Activated T-helper 2 cell treated with anti-CD3 and anti-CD28 coated beads, Interferon-gamma antibody, Interleukin-2, Interleukin-4, amounts not matched to agents 10 μg/mL and 5 μg/mL and 100 μg/mL, durations not matched to agents 14 hours and 24 hours and 36 hours (primary cell): ENCODE measurements around the gene SHFL. TPM values are rescaled to one million over a fixed set of nuclear protein-coding genes. Genes with fewer than 3 reads are reported as not detected.

Experiments used
- DNase-seq: peaks from one replicate; pipeline ENCODE4 v3.0.0; 2021; ENCODE audit warnings: low spot score
- H3K27ac Mint-ChIP-seq: one replicate; pipeline ENCODE4 v1.8.0; 2021; ENCODE audit warnings: mixed read lengths
- H3K27me3 Mint-ChIP-seq: one replicate; pipeline ENCODE4 v1.8.0; 2021; ENCODE audit warnings: low read depth, mixed read lengths
- H3K36me3 Mint-ChIP-seq: one replicate; pipeline ENCODE4 v1.8.0; 2021; ENCODE audit warnings: low read depth, mixed read lengths
- H3K4me1 Mint-ChIP-seq: one replicate; pipeline ENCODE4 v1.8.0; 2021; ENCODE audit warnings: low read depth, mixed read lengths
- H3K4me3 Mint-ChIP-seq: one replicate; pipeline ENCODE4 v1.8.0; 2021; ENCODE audit warnings: low read depth, mild to moderate bottlenecking, moderate library complexity, mixed read lengths
- H3K9me3 Mint-ChIP-seq: one replicate; pipeline ENCODE4 v1.8.0; 2021; ENCODE audit warnings: mixed read lengths
- intact Hi-C: fragments of 100-400 bp; cut with micrococcal nuclease; formaldehyde crosslinking; loops from one replicate; pipeline ENCODE4 v1.15.1; 2023
- total RNA-seq: library from RNA; stranded (reverse); gene quantifications from 2 replicates; pipeline ENCODE4 v1.2.3, GENCODE V29; 2022

Gene SHFL
- total RNA-seq, 1 donor from 2014 or later = 56.1 TPM

DNA sequence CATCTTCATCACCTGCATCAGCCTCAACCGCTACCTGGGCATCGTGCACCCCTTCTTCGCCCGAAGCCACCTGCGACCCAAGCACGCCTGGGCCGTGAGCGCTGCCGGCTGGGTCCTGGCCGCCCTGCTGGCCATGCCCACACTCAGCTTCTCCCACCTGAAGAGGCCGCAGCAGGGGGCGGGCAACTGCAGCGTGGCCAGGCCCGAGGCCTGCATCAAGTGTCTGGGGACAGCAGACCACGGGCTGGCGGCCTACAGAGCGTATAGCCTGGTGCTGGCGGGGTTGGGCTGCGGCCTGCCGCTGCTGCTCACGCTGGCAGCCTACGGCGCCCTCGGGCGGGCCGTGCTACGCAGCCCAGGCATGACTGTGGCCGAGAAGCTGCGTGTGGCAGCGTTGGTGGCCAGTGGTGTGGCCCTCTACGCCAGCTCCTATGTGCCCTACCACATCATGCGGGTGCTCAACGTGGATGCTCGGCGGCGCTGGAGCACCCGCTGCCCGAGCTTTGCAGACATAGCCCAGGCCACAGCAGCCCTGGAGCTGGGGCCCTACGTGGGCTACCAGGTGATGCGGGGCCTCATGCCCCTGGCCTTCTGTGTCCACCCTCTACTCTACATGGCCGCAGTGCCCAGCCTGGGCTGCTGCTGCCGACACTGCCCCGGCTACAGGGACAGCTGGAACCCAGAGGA lies 28.0 kb downstream of the SHFL start:
- Mint-ChIP-seq H3K9me3 (no peaks in the 10 kb centered on the region), H3K27ac (no peak overlapping the region), H3K27me3 (no peaks in the 10 kb centered on the region), H3K36me3 (peaks cover 79% of the 10 kb centered on the region), H3K4me3 (no peak overlapping the region), H3K4me1 (peaks cover 29% of the 10 kb centered on the region)
- intact Hi-C loops = loop anchor here (2.0 to 5.0 kb wide), 3 partner anchors 15 to 182 kb away; no protein-coding TSS in a partner anchor
- no peak for DNase-seq

- H3K4me3 Mint-ChIP-seq = no peak overlapping the region
- DNase-seq = no peak
- H3K36me3 Mint-ChIP-seq = peaks cover 76% of the 10 kb centered on the region
- H3K27ac Mint-ChIP-seq = no peak overlapping the region
- intact Hi-C loops = loop anchor here (5.0 kb wide), 1 partner anchor 183 kb away; no protein-coding TSS in a partner anchor
- H3K27me3 Mint-ChIP-seq = no peaks in the 10 kb centered on the region
- no peaks in the 10 kb centered on the region for H3K9me3 Mint-ChIP-seq
- H3K4me1 Mint-ChIP-seq = peaks cover 29% of the 10 kb centered on the region
Measured at GRCh38 chr19:10114651-10115391, 28.7 kb downstream of the SHFL start.

- intact Hi-C loops = no loop called here
- no peak overlapping the region for H3K27ac Mint-ChIP-seq
- peaks cover 27% of the 10 kb centered on the region for H3K4me1 Mint-ChIP-seq
- H3K36me3 Mint-ChIP-seq = peaks cover 69% of the 10 kb centered on the region
- no peaks in the 10 kb centered on the region for H3K27me3 Mint-ChIP-seq
- H3K4me3 Mint-ChIP-seq = no peak overlapping the region
- no peak for DNase-seq
- no peaks in the 10 kb centered on the region for H3K9me3 Mint-ChIP-seq
Measured at GRCh38 chr19:10115392-10116084, 29.4 kb downstream of the SHFL start.

DNA sequence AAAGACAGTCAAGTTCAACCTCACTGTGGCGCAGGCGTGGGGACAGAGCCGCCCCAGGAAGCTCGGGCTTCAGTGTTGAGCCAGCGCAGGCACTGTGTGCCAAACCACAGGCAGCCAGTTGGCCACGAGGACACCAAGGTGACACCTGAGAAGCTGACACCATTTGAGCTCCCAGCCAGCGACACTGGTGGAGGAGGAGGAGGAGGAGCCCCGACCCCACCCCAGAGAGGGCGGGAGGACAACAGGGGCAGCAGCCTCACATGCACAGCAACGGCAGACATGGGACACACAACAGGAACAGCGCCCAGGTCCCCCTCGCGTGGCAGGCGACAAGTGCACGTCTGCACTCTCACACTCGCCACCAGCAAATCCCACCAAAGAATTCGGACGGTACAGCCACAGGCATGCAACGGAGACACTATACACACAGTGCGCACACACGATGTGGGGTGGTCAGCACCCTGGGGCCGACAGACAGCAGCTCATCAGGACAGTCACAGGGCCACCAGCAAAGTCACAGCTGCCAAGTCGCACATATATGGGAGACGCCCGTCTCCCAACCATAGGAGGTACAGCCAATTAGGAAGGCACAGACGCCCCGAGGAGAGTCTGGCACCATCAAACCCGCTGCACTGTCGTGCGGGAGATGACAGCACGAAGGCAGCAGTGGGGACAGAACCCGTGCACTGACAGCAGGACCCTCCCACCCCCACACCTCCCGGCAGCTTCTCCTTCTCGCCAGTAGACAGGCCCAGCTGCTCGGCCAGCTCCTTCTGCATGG lies 30.2 kb downstream of the SHFL start:
- H3K36me3 Mint-ChIP-seq = peaks cover 63% of the 10 kb centered on the region

GRCh38 chr19:10116866-10117616 lies 30.9 kb downstream of the SHFL start:
- H3K4me3 Mint-ChIP-seq = peak overlapping the region; percentile 26
- DNase-seq = no peak
- H3K36me3 Mint-ChIP-seq = peaks cover 57% of the 10 kb centered on the region
- no peaks in the 10 kb centered on the region for H3K27me3 Mint-ChIP-seq
- H3K9me3 Mint-ChIP-seq = no peaks in the 10 kb centered on the region
- intact Hi-C loops = no loop called here
- H3K27ac Mint-ChIP-seq = no peak overlapping the region
- peaks cover 18% of the 10 kb centered on the region for H3K4me1 Mint-ChIP-seq

More for the DNA sequence above, 30.2 kb downstream of the SHFL start:
- Mint-ChIP-seq H3K9me3 (no peaks in the 10 kb centered on the region), H3K27ac (no peak overlapping the region), H3K4me1 (peaks cover 23% of the 10 kb centered on the region), H3K27me3 (no peaks in the 10 kb centered on the region), H3K4me3 (peak overlapping the region; percentile 52)
- DNase-seq = no peak
- intact Hi-C loops = no loop called here

DNA sequence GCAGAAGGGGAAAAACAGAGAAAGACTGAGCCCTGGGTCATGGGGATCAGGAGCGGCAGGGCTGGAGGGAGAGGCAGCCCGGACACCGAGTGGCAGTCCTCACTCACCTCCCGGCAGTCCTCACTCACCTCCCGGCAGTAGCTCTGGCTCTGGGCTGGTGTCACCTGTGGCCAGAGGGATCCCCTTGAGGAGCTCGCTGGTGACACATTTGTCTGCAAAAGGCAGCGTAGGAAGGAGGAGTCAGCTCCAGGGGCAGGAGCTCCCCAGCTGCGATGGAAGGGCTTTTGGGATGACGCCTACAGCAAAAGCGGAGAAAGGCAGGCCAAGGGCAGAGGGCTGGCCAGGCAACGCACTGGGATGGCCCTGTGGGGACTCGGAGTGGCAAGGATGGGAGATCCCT lies 32.8 kb downstream of the SHFL start:
- Mint-ChIP-seq H3K27ac (peak overlapping the region; percentile 79), H3K4me1 (peaks cover 6% of the 10 kb centered on the region), H3K36me3 (peaks cover 44% of the 10 kb centered on the region), H3K27me3 (no peaks in the 10 kb centered on the region), H3K4me3 (peak overlapping the region; percentile 96), H3K9me3 (no peaks in the 10 kb centered on the region)
- DNase-seq = no peak
- intact Hi-C loops = no loop called here

DNA sequence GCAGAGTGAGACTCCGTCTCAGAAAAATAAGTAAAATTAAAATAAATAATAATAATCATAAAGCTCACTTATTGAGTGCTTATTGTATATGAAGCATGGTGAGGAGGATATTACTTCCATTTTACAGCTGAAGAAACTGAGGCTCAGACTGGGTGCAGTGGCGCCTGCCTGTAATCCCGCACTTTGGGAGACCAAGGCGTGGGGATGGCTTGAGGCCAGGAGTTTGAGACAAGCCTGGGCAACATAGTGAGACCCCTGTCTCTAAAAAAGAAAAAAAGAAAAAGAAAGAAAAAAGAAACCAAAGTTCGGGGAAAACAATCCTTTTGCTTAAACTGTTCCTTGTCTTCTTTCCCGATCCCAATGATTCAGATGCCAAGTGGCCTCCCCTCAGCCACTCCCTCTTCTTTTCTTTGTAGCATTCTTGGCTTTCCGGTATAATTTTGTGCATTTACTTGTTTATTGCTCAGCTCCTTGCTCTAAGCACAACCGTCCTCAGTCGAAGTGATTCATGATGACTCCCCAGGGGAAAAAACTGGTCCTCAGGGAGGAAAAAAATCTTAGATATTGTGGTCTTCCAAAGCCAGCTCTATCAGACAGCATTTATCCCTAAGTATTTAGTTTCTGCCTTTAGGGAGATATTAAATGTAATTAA lies 34.5 kb downstream of the SHFL start:
- Mint-ChIP-seq H3K27ac (no peak overlapping the region), H3K4me1 (peaks cover 6% of the 10 kb centered on the region), H3K36me3 (peaks cover 35% of the 10 kb centered on the region), H3K4me3 (peak overlapping the region; percentile 26), H3K9me3 (no peaks in the 10 kb centered on the region), H3K27me3 (no peaks in the 10 kb centered on the region)
- DNase-seq = no peak
- intact Hi-C loops = no loop called here

GRCh38 chr19:10122045-10122444 lies 35.9 kb downstream of the SHFL start:
- no peaks in the 10 kb centered on the region for H3K27me3 Mint-ChIP-seq
- H3K27ac Mint-ChIP-seq = no peak overlapping the region
- intact Hi-C loops = no loop called here
- H3K36me3 Mint-ChIP-seq = peaks cover 23% of the 10 kb centered on the region
- H3K4me3 Mint-ChIP-seq = no peak overlapping the region
- H3K4me1 Mint-ChIP-seq = peaks cover 6% of the 10 kb centered on the region
- H3K9me3 Mint-ChIP-seq = no peaks in the 10 kb centered on the region
- no peak for DNase-seq

DNA sequence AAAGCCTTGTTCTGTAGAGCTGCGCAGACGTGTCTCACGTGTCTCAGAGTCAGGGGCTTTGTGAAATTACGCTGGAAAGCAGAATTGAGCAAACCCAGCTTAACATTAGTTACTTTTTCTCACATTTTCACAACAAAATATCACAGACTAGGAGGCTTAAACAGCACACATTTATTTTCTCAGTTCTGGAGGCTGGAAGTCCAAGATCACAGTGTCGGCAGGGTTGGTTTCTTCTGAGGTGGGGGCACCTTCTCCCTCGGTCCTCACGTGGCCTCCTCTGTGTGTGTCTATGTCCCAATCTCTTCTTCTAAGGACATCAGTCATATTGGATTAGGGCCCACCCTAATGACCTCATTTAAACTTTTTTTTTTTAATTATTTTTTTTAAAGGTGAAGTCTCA lies 38.3 kb downstream of the SHFL start:
- Mint-ChIP-seq H3K27ac (no peak overlapping the region), H3K9me3 (no peaks in the 10 kb centered on the region), H3K4me1 (peaks cover 2% of the 10 kb centered on the region), H3K27me3 (no peaks in the 10 kb centered on the region), H3K4me3 (no peak overlapping the region), H3K36me3 (peaks cover 15% of the 10 kb centered on the region)
- intact Hi-C loops = no loop called here
- no peak for DNase-seq

GRCh38 chr19:10126213-10126639 lies 40.1 kb downstream of the SHFL start:
- Mint-ChIP-seq H3K4me3 (no peak overlapping the region), H3K9me3 (no peaks in the 10 kb centered on the region), H3K27ac (no peak overlapping the region), H3K4me1 (no peaks in the 10 kb centered on the region), H3K27me3 (no peaks in the 10 kb centered on the region), H3K36me3 (peaks cover 16% of the 10 kb centered on the region)
- DNase-seq = no peak
- intact Hi-C loops = no loop called here

GRCh38 chr19:10132905-10133304 lies 46.8 kb downstream of the SHFL start:
- Mint-ChIP-seq H3K27me3 (no peaks in the 10 kb centered on the region), H3K36me3 (peaks cover 39% of the 10 kb centered on the region), H3K27ac (peak overlapping the region; percentile 33), H3K9me3 (no peaks in the 10 kb centered on the region), H3K4me3 (no peak overlapping the region), H3K4me1 (no peaks in the 10 kb centered on the region)
- DNase-seq = no peak
- intact Hi-C loops = no loop called here
